ENCODE measurements around the gene TIPARP. TPM values are rescaled to one million over a fixed set of nuclear protein-coding genes. Genes with fewer than 3 reads are reported as not detected.
A peak's percentile ranks its signal among the peaks of the same experiment; 100 is the strongest.

The TIPARP gene
- total and polyA plus RNA-seq, 4 experiments from 2014 or later, result 15.1 to 119 (median 68.1) TPM

- Mint-ChIP-seq H3K4me3 (peak overlapping the region in 7 of 8 donors; percentile 57 to 70 (median 61)), H3K27ac (peak overlapping the region in 6 of 7 donors; percentile 2 to 75 (median 19)), H3K27me3 (no peaks in the 10 kb centered on the region), H3K4me1 (peaks cover 44 to 52% (median 49%) of the 10 kb centered on the region in 4 donors), H3K9me3 (no peaks in the 10 kb centered on the region), H3K36me3 (no peaks in the 10 kb centered on the region)
- H3K36me3 ChIP-seq (ENCODE audit: insufficient read depth, low read length), result no peaks in the 10 kb centered on the region
- H3K9me3 ChIP-seq (ENCODE audit: control insufficient read depth in 1 of 2, low read length in 2 of 2), result no peaks in the 10 kb centered on the region
- H3K4me1 ChIP-seq (ENCODE audit: insufficient read depth, low read length), result peaks cover 56% of the 10 kb centered on the region
- intact Hi-C loops (cut with micrococcal nuclease), result no loop called here
- no peak overlapping the region for H3K27ac ChIP-seq (ENCODE audit: low read depth, low read length)
- H3K27me3 ChIP-seq (ENCODE audit: insufficient read depth, low read length), result no peaks in the 10 kb centered on the region
- H3K4me3 ChIP-seq (ENCODE audit: low read length in 2 of 2), result no peak overlapping the region
- ChIA-PET CTCF (ENCODE audit: partially characterized antibody) (interaction anchor here (1.1 to 1.5 kb wide), 2 partner anchors 421 to 469 kb away, joined by 3 read pairs; no protein-coding TSS in a partner anchor), POLR2A (ENCODE audit: partially characterized antibody) (interaction anchor here (0.6 to 4.6 kb wide), 8 partner anchors 7 to 184 kb away, joined by 3 to 66 read pairs (median 4); partner anchors contain the start of genes SSR3 and TIPARP)
- DNase-seq, result peak in 1 of 5 donors; percentile 20
Observed at GRCh38 chr3:156668073-156668763, 6.2 kb upstream of the TIPARP start.

- POLR2A ChIA-PET (ENCODE audit: partially characterized antibody), result interaction anchor here (0.8 to 1.4 kb wide), 4 partner anchors 87 to 419 kb away, joined by 3 to 5 read pairs (median 3); no protein-coding TSS in a partner anchor
Observed at GRCh38 chr3:156670077-156670476, 4.3 kb upstream of the TIPARP start.

GRCh38 chr3:156670652-156671051 lies 3.7 kb upstream of the TIPARP start:
- Histone ChIP-seq H3K4me1 (ENCODE audit: insufficient read depth, low read length) (peaks cover 39% of the 10 kb centered on the region), H3K4me3 (ENCODE audit: low read length in 2 of 2) (no peak overlapping the region), H3K27ac (ENCODE audit: low read depth, low read length) (no peak overlapping the region), H3K27me3 (ENCODE audit: insufficient read depth, low read length) (no peaks in the 10 kb centered on the region), H3K36me3 (ENCODE audit: insufficient read depth, low read length) (no peaks in the 10 kb centered on the region), H3K9me3 (ENCODE audit: control insufficient read depth in 1 of 2, low read length in 2 of 2) (no peaks in the 10 kb centered on the region)
- peaks cover 0 to 2% (median 0%) of the 10 kb centered on the region in 8 donors for H3K9me3 Mint-ChIP-seq
- peaks cover 30 to 43% (median 36%) of the 10 kb centered on the region in 4 donors for H3K4me1 Mint-ChIP-seq
- DNase-seq, result no peak
- H3K36me3 Mint-ChIP-seq, result peaks cover 0 to 9% of the 10 kb centered on the region in 2 donors
- intact Hi-C loops (cut with micrococcal nuclease), result loop anchor here (5.0 to 10.0 kb wide), 2 partner anchors 518 to 816 kb away; partner anchors contain the start of gene SLC33A1
- no peak overlapping the region for H3K4me3 Mint-ChIP-seq
- H3K27me3 Mint-ChIP-seq, result no peaks in the 10 kb centered on the region
- ChIA-PET CTCF (ENCODE audit: partially characterized antibody) (interaction anchor here (1.0 to 10.0 kb wide), 8 partner anchors 19 to 520 kb away, joined by 3 to 49 read pairs (median 6); partner anchors contain the start of gene SSR3), POLR2A (ENCODE audit: partially characterized antibody) (interaction anchor here (1.3 to 1.4 kb wide), 2 partner anchors 147 to 419 kb away, joined by 3 to 5 read pairs; no protein-coding TSS in a partner anchor)
- no peak overlapping the region for H3K27ac Mint-ChIP-seq

More at GRCh38 chr3:156670077-156670476, 4.3 kb upstream of the TIPARP start:
- Mint-ChIP-seq H3K36me3 (peaks cover 0 to 6% of the 10 kb centered on the region in 2 donors), H3K27me3 (no peaks in the 10 kb centered on the region), H3K9me3 (peaks cover 0 to 2% (median 0%) of the 10 kb centered on the region in 8 donors), H3K4me3 (no peak overlapping the region), H3K4me1 (peaks cover 36 to 48% (median 42%) of the 10 kb centered on the region in 4 donors), H3K27ac (no peak overlapping the region)
- Histone ChIP-seq H3K4me3 (ENCODE audit: low read length in 2 of 2) (no peak overlapping the region), H3K9me3 (ENCODE audit: control insufficient read depth in 1 of 2, low read length in 2 of 2) (no peaks in the 10 kb centered on the region), H3K27me3 (ENCODE audit: insufficient read depth, low read length) (no peaks in the 10 kb centered on the region), H3K4me1 (ENCODE audit: insufficient read depth, low read length) (peaks cover 45% of the 10 kb centered on the region), H3K36me3 (ENCODE audit: insufficient read depth, low read length) (no peaks in the 10 kb centered on the region), H3K27ac (ENCODE audit: low read depth, low read length) (no peak overlapping the region)
- intact Hi-C loops (cut with micrococcal nuclease), result loop anchor here (5.0 to 10.0 kb wide), 2 partner anchors 518 to 815 kb away; partner anchors contain the start of gene SLC33A1
- no peak for DNase-seq
- CTCF ChIA-PET (ENCODE audit: partially characterized antibody), result interaction anchor here (1.4 to 10.0 kb wide), 4 partner anchors 19 to 519 kb away, joined by 3 to 48 read pairs (median 16); partner anchors contain the start of gene SSR3

- H3K36me3 ChIP-seq (ENCODE audit: insufficient read depth, low read length), result peaks cover 8% of the 10 kb centered on the region
- Mint-ChIP-seq H3K36me3 (peaks cover 12 to 37% of the 10 kb centered on the region in 2 donors), H3K27me3 (no peaks in the 10 kb centered on the region), H3K4me3 (peak overlapping the region; percentile 93 to 99 (median 96)), H3K27ac (peak overlapping the region; percentile 95 to 100 (median 99)), H3K4me1 (peaks cover 32 to 44% (median 38%) of the 10 kb centered on the region in 4 donors), H3K9me3 (peaks cover 0 to 2% (median 0%) of the 10 kb centered on the region in 8 donors)
- H3K4me3 ChIP-seq (ENCODE audit: low read length in 2 of 2), result peak overlapping the region; percentile 76 to 91
- POLR2A ChIA-PET (ENCODE audit: partially characterized antibody), result interaction anchor here (0.8 to 8.9 kb wide), 24 partner anchors 8 to 502 kb away, joined by 3 to 140 read pairs (median 21); partner anchors contain the start of genes CCNL1, LEKR1 and SSR3
- intact Hi-C loops (cut with micrococcal nuclease), result loop anchor here (1.0 to 10.0 kb wide), 13 partner anchors 9 to 819 kb away; partner anchors contain the start of genes SLC33A1 and SSR3
- peak overlapping the region; percentile 94 for H3K27ac ChIP-seq (ENCODE audit: low read depth, low read length)
- no peaks in the 10 kb centered on the region for H3K9me3 ChIP-seq (ENCODE audit: control insufficient read depth in 1 of 2, low read length in 2 of 2)
- peaks cover 41% of the 10 kb centered on the region for H3K4me1 ChIP-seq (ENCODE audit: insufficient read depth, low read length)
- CTCF ChIA-PET (ENCODE audit: partially characterized antibody), result interaction anchor here (0.6 to 10.0 kb wide), 32 partner anchors 9 to 523 kb away, joined by 3 to 49 read pairs (median 4); partner anchors contain the start of gene SSR3
- DNase-seq, result no peak
- H3K27me3 ChIP-seq (ENCODE audit: insufficient read depth, low read length), result no peaks in the 10 kb centered on the region
Observed at GRCh38 chr3:156673732-156674045, 701 bp upstream of the TIPARP start.

- intact Hi-C loops (cut with micrococcal nuclease), result loop anchor here (1.0 to 10.0 kb wide), 14 partner anchors 10 to 820 kb away; partner anchors contain the start of genes SLC33A1 and SSR3
- Histone ChIP-seq H3K4me1 (ENCODE audit: insufficient read depth, low read length) (peaks cover 52% of the 10 kb centered on the region), H3K27me3 (ENCODE audit: insufficient read depth, low read length) (no peaks in the 10 kb centered on the region), H3K9me3 (ENCODE audit: control insufficient read depth in 1 of 2, low read length in 2 of 2) (no peaks in the 10 kb centered on the region), H3K27ac (ENCODE audit: low read depth, low read length) (peak overlapping the region; percentile 94), H3K36me3 (ENCODE audit: insufficient read depth, low read length) (peaks cover 8% of the 10 kb centered on the region), H3K4me3 (ENCODE audit: low read length in 2 of 2) (peak overlapping the region; percentile 71 to 91)
- Mint-ChIP-seq H3K4me1 (peaks cover 36 to 55% (median 46%) of the 10 kb centered on the region in 4 donors), H3K27me3 (no peaks in the 10 kb centered on the region), H3K9me3 (peaks cover 0 to 2% (median 0%) of the 10 kb centered on the region in 8 donors), H3K27ac (peak overlapping the region; percentile 87 to 99 (median 93)), H3K4me3 (peak overlapping the region; percentile 93 to 99 (median 96)), H3K36me3 (peaks cover 12 to 43% of the 10 kb centered on the region in 2 donors)
- peak; percentile 35 to 65 (median 61) for DNase-seq
- POLR2A ChIA-PET (ENCODE audit: partially characterized antibody), result interaction anchor here (0.6 to 8.9 kb wide), 38 partner anchors 8 to 500 kb away, joined by 3 to 140 read pairs (median 7); partner anchors contain the start of genes CCNL1, LEKR1 and SSR3
- CTCF ChIA-PET (ENCODE audit: partially characterized antibody), result interaction anchor here (0.8 to 10.0 kb wide), 19 partner anchors 9 to 523 kb away, joined by 3 to 49 read pairs (median 6); partner anchors contain the start of gene SSR3
Observed at GRCh38 chr3:156674911-156675829, 780 bp downstream of the TIPARP start.

All from CD4-positive, alpha-beta memory T cell (primary cell).